NCI-H2196 treated with DMSO at 0.1 percent for 48 hours (cell line): ENCODE data around the gene OR6B2.

Experiments used
- DNase-seq: peaks from one replicate; lab custom pipeline; 2025; ENCODE audit not compliant: unreplicated experiment; lab: John Stamatoyannopoulos, UW

The OR6B2 gene

DNA sequence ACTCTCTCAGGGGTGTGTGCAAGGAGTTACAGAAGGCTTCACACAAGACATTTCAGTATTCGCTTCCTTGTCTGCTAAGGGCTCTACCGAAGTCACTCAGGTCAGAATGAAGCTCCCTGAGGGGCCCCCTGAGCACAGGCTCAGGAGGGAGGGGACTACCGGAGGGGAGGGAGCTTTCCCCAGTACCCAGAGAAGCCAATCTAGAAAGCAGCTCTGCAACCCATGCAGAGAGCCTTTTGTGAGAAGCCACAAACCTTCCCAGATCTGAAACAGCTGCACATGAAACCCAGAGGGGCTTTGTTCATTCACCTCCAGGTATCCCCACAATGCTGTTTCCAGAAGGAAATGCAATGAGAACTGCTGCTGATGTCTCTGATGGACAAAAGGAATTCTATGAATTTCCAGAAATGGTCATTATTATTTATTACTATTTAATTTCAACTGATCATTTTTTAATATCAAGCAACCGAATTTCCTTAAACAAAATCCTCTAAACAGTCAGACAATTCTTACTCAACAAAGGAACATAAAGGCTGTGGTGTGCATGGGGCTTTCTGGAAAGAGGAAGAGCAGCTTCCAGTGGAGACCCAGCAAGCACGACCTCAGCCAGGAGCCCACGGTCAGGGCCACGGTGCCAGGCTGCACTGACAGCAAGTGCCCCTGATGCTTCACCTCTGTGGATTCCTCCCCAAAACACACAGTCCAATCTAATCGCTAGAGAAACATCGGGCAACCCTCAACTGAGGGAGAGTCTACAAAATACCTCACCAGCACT is 47.0 kb downstream of the OR6B2 start:
- no peak for DNase-seq
